AG04449 (cell line): ENCODE data around the gene RNF152.

Source experiments
- CTCF ChIA-PET: fragments of 350-600 bp; formaldehyde crosslinking; extraction: SDS; loops from one replicate; lab custom pipeline; 2021; ENCODE audit warnings: antibody characterized with exemption; lab: Yijun Ruan, JAX
- POLR2A ChIA-PET: fragments of 400-600, 350-600 bp; formaldehyde crosslinking; extraction: SDS; loops from one replicate; lab custom pipeline; 2020; ENCODE audit warnings: antibody characterized with exemption, inconsistent platforms; lab: Yijun Ruan, JAX
- DNase-seq: peaks from one replicate; pipeline ENCODE4 v3.0.0-alpha.2; 2010; ENCODE audit warnings: low read depth, low spot score
- H3K4me3 ChIP-seq: 2 replicates; pipeline ENCODE4 v1.5.1; 2011; ENCODE audit warnings: low read depth, mild to moderate bottlenecking, control low read depth, low read length
- CTCF ChIP-seq: IDR thresholded peaks from one replicate; pipeline ENCODE4 v1.5.1; 2011; ENCODE audit warnings: mild to moderate bottlenecking, moderate library complexity, low read length, control low read depth, inconsistent platforms; ENCODE audit not compliant: insufficient read depth; ENCODE audit errors: missing control alignments

The RNF152 gene

GRCh38 chr18:61865466-61866175, 27.2 kb downstream of the RNF152 start:
- no peak for TF ChIP-seq CTCF
- H3K4me3 ChIP-seq: no peak overlapping the region
- ChIA-PET POLR2A (no interaction called here), CTCF (interaction anchor here (1.0 to 1.4 kb wide), 4 partner anchors 8 to 284 kb away, joined by 3 to 4 read pairs (median 3); no protein-coding TSS in a partner anchor)
- DNase-seq: no peak

- ChIA-PET CTCF (interaction anchor here (1.0 to 1.3 kb wide), 2 partner anchors 11 to 280 kb away, joined by 4 to 6 read pairs; no protein-coding TSS in a partner anchor), POLR2A (no interaction called here)
Observed at GRCh38 chr18:61861372-61861771, 31.4 kb downstream of the RNF152 start.

GRCh38 chr18:61860302-61860701, 32.5 kb downstream of the RNF152 start:
- DNase-seq: no peak
- no peak for TF ChIP-seq CTCF
- ChIA-PET CTCF (interaction anchor here (1.0 to 1.3 kb wide), 2 partner anchors 13 to 279 kb away, joined by 4 to 6 read pairs; no protein-coding TSS in a partner anchor), POLR2A (no interaction called here)
- H3K4me3 ChIP-seq: no peak overlapping the region

More at GRCh38 chr18:61861372-61861771, 31.4 kb downstream of the RNF152 start:
- H3K4me3 ChIP-seq: no peak overlapping the region
- no peak for DNase-seq
- TF ChIP-seq CTCF: no peak

GRCh38 chr18:61859113-61859512, 33.7 kb downstream of the RNF152 start:
- POLR2A ChIA-PET: no interaction called here
- no peak for DNase-seq
- CTCF ChIA-PET: no interaction called here

GRCh38 chr18:61856678-61857077, 36.1 kb downstream of the RNF152 start:
- POLR2A ChIA-PET: no interaction called here
- H3K4me3 ChIP-seq: no peak overlapping the region
- TF ChIP-seq CTCF: no peak
- DNase-seq: no peak
- CTCF ChIA-PET: interaction anchor here (1.0 to 1.4 kb wide), 3 partner anchors 10 to 275 kb away, joined by 3 to 4 read pairs (median 4); no protein-coding TSS in a partner anchor

More at GRCh38 chr18:61859113-61859512, 33.7 kb downstream of the RNF152 start:
- TF ChIP-seq CTCF: no peak
- no peak overlapping the region for H3K4me3 ChIP-seq
